A673 (cell line): ENCODE measurements around the gene GSTM3. TPM values are rescaled to one million over a fixed set of nuclear protein-coding genes. Genes with fewer than 3 reads are reported as not detected.

ENCODE experiments used
- BruUV-seq: library from RNA; stranded (reverse); fragments of 400-500 nt; replicated peaks from 2 replicates; lab custom pipeline; 2021; lab: Mats Ljungman, UMichigan
- CTCF ChIA-PET: fragments of 300-600 bp; sonication (Branson Sonifier 250); formaldehyde crosslinking; loops from one replicate; lab custom pipeline; 2022; ENCODE audit warnings: antibody characterized with exemption; lab: Charles Lee
- POLR2A ChIA-PET: fragments of 300-600 bp; sonication (Branson Sonifier 250); formaldehyde crosslinking; loops from one replicate; lab custom pipeline; 2022; ENCODE audit warnings: antibody characterized with exemption; ENCODE audit not compliant: low non-redundant PET; lab: Charles Lee
- DNase-seq: peaks from one replicate; pipeline ENCODE4 v3.0.0-alpha.2; 2015; ENCODE audit warnings: low spot score
- H3K27ac ChIP-seq: fragments of 200-600 bp; sonication (generic); 2 replicates; pipeline ENCODE4 v1.5.1; 2016; ENCODE audit warnings: mixed run types, low read depth, mild to moderate bottlenecking, mixed read lengths, antibody characterized with exemption, low read length; ENCODE audit not compliant: poor library complexity, severe bottlenecking
- H3K27me3 ChIP-seq: fragments of 200-600 bp; sonication (generic); replicated peaks from 2 replicates; pipeline ENCODE4 v1.6.1; 2017; ENCODE audit warnings: mixed run types, low read depth, mild to moderate bottlenecking, mixed read lengths, antibody characterized with exemption, low read length; ENCODE audit not compliant: insufficient read depth, poor library complexity
- H3K36me3 ChIP-seq: fragments of 200-600 bp; sonication (generic); 2 replicates; pipeline ENCODE4 v1.6.1; 2016; ENCODE audit warnings: mixed run types, mild to moderate bottlenecking, mixed read lengths, antibody characterized with exemption, low read length; ENCODE audit not compliant: insufficient read depth, poor library complexity, severe bottlenecking
- H3K4me1 ChIP-seq: fragments of 200-600 bp; sonication (generic); 2 replicates; pipeline ENCODE4 v1.6.1; 2017; ENCODE audit warnings: mixed run types, mild to moderate bottlenecking, mixed read lengths, antibody characterized with exemption, low read length; ENCODE audit not compliant: insufficient read depth, poor library complexity, severe bottlenecking
- H3K4me3 ChIP-seq: fragments of 200-600 bp; sonication (generic); 2 replicates; pipeline ENCODE4 v1.5.1; 2016; ENCODE audit warnings: low read depth, mixed run types, mild to moderate bottlenecking, mixed read lengths, low read length; ENCODE audit not compliant: poor library complexity, severe bottlenecking
- H3K9me3 ChIP-seq: fragments of 200-600 bp; sonication (generic); 2 replicates; pipeline ENCODE4 v1.6.1; 2016; ENCODE audit warnings: mixed run types, low read depth, mild to moderate bottlenecking, mixed read lengths, antibody characterized with exemption, low read length; ENCODE audit not compliant: poor library complexity, severe bottlenecking
- CTCF ChIP-seq: fragments of 300-800, 200-600 bp; sonication (generic); conservative IDR thresholded peaks from 2 replicates; pipeline ENCODE4 v1.5.1; 2017; ENCODE audit warnings: low read depth, mild to moderate bottlenecking, antibody characterized with exemption, low read length, moderate library complexity, mixed read lengths
- EZH2 ChIP-seq: fragments of 200-600 bp; sonication (generic); IDR thresholded peaks from 2 replicates; pipeline ENCODE4 v1.6.1; 2017; ENCODE audit warnings: borderline replicate concordance, low read depth, mild to moderate bottlenecking, mixed read lengths, antibody characterized with exemption, low read length; ENCODE audit not compliant: poor library complexity, severe bottlenecking
- intact Hi-C: fragments of 100-400 bp; cut with micrococcal nuclease; formaldehyde crosslinking; loops from one replicate; pipeline ENCODE4 v1.10.0; 2022; ENCODE audit not compliant: unreplicated experiment
- total RNA-seq: library from RNA; stranded (reverse); gene quantifications from 2 replicates; pipeline ENCODE4 v1.2.3, GENCODE V29; 2021

GSTM3 gene
- total RNA-seq, 1 experiment from 2014 or later, result 72.2 TPM

GRCh38 chr1:109726007-109726406 is 14.8 kb downstream of the GSTM3 start:
- H3K27ac ChIP-seq, result no peak overlapping the region
- DNase-seq, result no peak
- CTCF ChIA-PET, result no interaction called here
- no peaks in the 10 kb centered on the region for H3K36me3 ChIP-seq
- no peak overlapping the region for H3K4me3 ChIP-seq
- no TSS peak for BruUV-seq
- no peaks in the 10 kb centered on the region for H3K9me3 ChIP-seq
- POLR2A ChIA-PET, result no interaction called here
- intact Hi-C loops, result no loop called here
- H3K4me1 ChIP-seq, result peaks cover 10% of the 10 kb centered on the region
- TF ChIP-seq EZH2 (no peak), CTCF (no peak)
- H3K27me3 ChIP-seq, result no peaks in the 10 kb centered on the region

- Histone ChIP-seq H3K9me3 (no peaks in the 10 kb centered on the region), H3K36me3 (no peaks in the 10 kb centered on the region), H3K27me3 (no peaks in the 10 kb centered on the region), H3K4me1 (peaks cover 5% of the 10 kb centered on the region), H3K4me3 (no peak overlapping the region), H3K27ac (no peak overlapping the region)
- ChIA-PET POLR2A (no interaction called here), CTCF (no interaction called here)
- no TSS peak for BruUV-seq
- intact Hi-C loops, result no loop called here
- TF ChIP-seq CTCF, result no peak
- TF ChIP-seq EZH2, result no peak
- DNase-seq, result no peak
These were observed 15.3 kb downstream of the GSTM3 start for GRCh38 chr1:109725510-109725909.

GRCh38 chr1:109724933-109725332 is 15.9 kb downstream of the GSTM3 start:
- Histone ChIP-seq H3K27me3 (no peaks in the 10 kb centered on the region), H3K36me3 (no peaks in the 10 kb centered on the region), H3K4me1 (no peaks in the 10 kb centered on the region), H3K4me3 (no peak overlapping the region), H3K9me3 (no peaks in the 10 kb centered on the region), H3K27ac (no peak overlapping the region)
- ChIA-PET CTCF (no interaction called here), POLR2A (no interaction called here)
- DNase-seq, result no peak
- BruUV-seq, result no TSS peak
- intact Hi-C loops, result no loop called here
- TF ChIP-seq EZH2 (no peak), CTCF (no peak)
